WI38 (cell line): ENCODE results near the gene KRT80.

Source experiments
- H3K4me3 ChIP-seq: 2 replicates; pipeline ENCODE4 v1.5.1; 2011; ENCODE audit warnings: low read depth, mild to moderate bottlenecking, control low read depth, low read length
- CTCF ChIP-seq: IDR thresholded peaks from 2 replicates; pipeline ENCODE4 v1.5.1; 2012; ENCODE audit warnings: low read depth, mild to moderate bottlenecking, control low read depth, low read length

The KRT80 gene

GRCh38 chr12:52185400-52185967 lies 6.3 kb downstream of the KRT80 start:
- no peak for TF ChIP-seq CTCF
- H3K4me3 ChIP-seq = no peak overlapping the region

GRCh38 chr12:52184813-52185212 lies 7.0 kb downstream of the KRT80 start:
- no peak for TF ChIP-seq CTCF

GRCh38 chr12:52183971-52184370 lies 7.8 kb downstream of the KRT80 start:
- TF ChIP-seq CTCF = no peak
- H3K4me3 ChIP-seq = no peak overlapping the region

More at GRCh38 chr12:52184813-52185212, 7.0 kb downstream of the KRT80 start:
- H3K4me3 ChIP-seq = no peak overlapping the region

GRCh38 chr12:52183544-52183910 lies 8.3 kb downstream of the KRT80 start:
- TF ChIP-seq CTCF = no peak
- no peak overlapping the region for H3K4me3 ChIP-seq

- no peak overlapping the region for H3K4me3 ChIP-seq
- TF ChIP-seq CTCF = no peak
Measured at GRCh38 chr12:52182898-52183543, 8.8 kb downstream of the KRT80 start.

- no peak for TF ChIP-seq CTCF
- no peak overlapping the region for H3K4me3 ChIP-seq
Measured at GRCh38 chr12:52182384-52182783, 9.4 kb downstream of the KRT80 start.

- no peak for TF ChIP-seq CTCF
Measured at GRCh38 chr12:52181746-52182145, 10.1 kb downstream of the KRT80 start.

More at GRCh38 chr12:52181746-52182145, 10.1 kb downstream of the KRT80 start:
- no peak overlapping the region for H3K4me3 ChIP-seq
